ENCODE results near the gene RAB4A.
A peak's percentile ranks its signal among the peaks of the same experiment; 100 is the strongest.

RAB4A gene

DNA sequence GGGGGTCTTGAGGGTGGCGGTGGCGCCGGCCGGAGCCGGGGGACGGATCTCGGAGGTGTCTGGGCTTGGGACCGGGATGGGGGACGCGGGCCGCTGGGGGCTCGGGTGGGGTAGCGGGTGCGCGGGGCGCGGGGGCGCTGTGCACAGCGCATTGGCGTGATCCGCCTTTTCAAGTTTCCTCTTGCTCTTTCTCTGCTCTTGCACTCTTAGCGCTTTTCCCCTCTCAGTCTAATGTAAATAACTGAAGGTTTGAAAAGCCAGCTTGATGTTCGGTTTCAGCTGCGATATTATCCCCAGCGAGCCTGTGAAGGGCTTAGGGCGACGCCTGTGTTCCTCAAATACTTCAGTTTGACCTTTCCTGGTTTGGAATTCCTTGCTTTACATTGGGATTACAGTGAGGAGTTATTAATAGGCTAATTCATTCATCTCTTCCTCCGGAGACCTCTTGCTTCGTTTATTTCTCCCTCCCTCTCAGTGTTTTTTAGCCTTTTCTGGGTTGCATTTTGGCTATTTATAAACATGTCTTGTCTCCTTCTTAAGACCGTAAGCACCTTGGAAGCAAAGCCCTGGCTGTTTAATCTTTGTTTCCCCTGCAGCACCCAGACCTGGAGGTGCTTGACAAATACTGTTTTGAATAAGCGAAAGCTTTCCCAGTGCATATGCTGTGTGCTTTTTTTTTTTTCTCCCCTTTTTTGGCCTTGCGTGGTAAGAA is 693 bp downstream of the RAB4A start:
- TF ChIP-seq POLR2A (IDR thresholded peaks at IDR 0.05; ENCODE audit: low read length) (no peak), GATA1 (IDR thresholded peaks at IDR 0.05; ENCODE audit: low read depth, low read length) (no peak)
- peak; percentile 55 to 62 for DNase-seq

DNA sequence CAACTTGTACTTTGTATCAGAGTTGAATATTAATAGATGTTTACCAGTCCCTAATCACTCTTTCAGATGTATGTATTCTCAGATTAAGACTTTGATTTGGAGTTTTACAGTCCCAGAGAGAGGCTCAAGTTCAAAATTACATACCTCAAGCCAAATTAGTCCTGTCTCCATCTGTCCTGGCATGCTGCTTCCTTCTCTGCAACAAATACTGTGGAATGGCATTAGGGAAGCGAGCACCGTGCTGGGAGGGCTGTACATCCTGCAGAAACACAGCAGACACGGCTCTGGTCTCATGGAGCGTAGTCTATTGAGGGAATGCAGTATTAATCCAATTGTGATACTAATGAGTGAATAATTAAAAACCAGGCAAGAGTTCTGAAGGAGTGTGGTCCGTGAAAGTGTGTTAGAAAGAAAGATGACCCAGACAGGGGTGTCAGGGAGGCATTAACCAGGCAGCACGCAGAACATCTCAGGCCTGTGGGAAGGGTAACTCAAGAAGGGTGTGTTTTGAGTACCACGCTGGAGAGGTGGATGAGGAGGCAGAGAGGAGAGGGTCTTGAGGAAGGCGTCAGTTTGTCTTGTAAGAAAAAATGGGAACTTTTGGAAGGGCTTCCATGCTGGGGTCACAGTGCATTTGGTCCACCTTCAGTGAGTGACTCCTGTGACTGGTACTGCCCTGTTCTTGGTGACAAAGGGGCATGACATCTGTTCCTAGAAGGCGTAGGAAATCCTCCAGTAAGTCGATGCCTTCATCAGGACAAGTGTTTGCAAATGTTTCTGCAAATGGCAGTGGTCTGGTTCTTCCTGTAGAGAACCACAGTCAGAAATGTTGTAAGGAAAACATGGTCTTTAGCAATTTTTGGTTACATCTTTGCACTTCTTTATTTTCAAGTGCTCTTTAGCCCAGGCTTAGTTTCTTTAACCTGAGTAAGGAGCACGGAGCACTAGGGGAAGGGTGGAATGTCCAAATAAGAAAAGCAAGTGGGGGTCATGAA is 1.6 kb downstream of the RAB4A start:
- TF ChIP-seq POLR2A (IDR thresholded peaks at IDR 0.05; ENCODE audit: low read length) (no peak), GATA1 (IDR thresholded peaks at IDR 0.05; ENCODE audit: low read depth, low read length) (no peak)
- no peak for DNase-seq

DNA sequence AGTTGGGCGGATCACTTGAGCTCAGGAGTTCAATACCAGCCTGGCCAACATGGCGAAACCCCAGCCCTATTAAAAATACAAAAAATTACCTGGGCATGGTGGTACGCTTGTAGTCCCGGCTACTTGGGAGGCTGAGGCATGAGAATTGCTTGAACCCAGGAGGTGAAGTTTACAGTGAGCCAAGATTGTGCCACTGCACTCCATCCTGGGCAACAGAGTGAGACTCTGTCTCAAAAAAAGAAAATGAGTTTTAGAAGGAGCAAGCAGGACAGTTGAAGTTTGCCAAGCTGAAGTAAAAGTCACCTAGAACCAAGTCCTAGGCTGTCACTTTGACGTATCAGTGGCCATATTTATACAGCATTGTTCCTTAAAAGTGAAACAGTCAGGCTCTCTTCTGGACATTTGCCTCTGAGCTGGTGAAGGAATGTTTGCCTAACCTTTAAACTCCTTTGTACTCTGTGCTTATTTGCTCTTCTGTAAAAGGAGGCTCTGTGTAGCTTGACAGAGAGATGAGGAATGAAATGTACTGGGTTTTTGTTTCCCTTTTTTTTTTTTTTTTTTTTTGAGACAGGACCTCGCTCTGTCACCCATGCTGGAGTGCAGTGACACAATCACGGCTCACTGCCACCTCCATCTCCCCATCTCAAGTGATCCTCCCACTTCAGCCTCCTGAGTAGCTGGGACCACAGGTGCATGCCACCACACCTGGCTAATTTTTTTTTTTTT is 2.8 kb downstream of the RAB4A start:
- TF ChIP-seq GATA1 (IDR thresholded peaks at IDR 0.05; ENCODE audit: low read depth, low read length) (no peak), POLR2A (IDR thresholded peaks at IDR 0.05; ENCODE audit: low read length) (no peak)

DNA sequence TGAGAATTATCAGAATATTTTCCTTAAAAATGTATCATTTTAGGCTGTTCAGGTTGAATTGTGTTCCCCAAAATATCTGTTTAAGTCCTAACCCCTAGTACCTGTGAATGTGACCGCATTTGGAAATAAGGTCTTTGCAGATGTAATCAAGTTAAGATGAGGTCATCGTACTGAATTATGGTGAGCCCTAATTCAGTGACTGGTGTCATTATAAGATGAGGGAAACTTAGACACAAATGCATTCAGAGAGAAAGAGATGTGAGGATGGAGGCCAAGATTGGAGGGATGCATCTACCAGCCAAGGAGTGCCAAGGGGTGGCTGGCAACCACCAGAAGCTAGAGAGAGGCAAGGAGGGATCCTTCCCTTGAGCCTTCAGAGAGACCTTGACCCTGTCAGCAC is 4.1 kb downstream of the RAB4A start:
- no peak for DNase-seq
- TF ChIP-seq GATA1 (IDR thresholded peaks at IDR 0.05; ENCODE audit: low read depth, low read length) (no peak), POLR2A (IDR thresholded peaks at IDR 0.05; ENCODE audit: low read length) (no peak)

More for the DNA sequence above, 2.8 kb downstream of the RAB4A start:
- DNase-seq, result no peak

DNA sequence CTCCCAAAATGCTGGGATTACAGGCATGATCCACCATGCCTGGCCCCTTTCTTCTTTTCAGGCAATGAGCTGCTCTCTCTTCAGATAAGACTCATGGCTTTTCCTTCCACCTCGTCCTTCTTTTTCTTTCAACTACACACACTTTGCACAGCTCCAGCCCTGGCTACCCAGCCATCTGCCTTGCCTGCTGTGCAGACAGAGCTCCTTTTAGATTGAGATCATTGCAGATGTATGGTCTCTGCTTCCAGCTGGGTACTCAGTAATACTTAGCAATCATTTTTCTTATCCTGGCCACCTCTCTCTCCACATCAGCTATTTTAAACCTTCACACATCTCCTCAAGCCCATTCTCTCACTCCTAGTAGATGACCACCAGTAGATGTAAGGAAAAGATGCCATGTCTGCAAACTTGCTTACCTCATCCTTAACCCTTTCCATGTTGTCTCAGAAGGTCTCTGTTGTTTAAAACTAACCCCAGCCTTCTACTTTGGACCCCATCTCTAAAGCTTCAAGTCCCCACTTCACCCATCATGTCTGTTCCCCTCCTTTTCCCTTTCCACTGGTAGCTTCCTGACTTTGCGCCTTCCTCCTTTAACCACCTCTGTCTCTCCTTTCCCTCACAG is 7.3 kb downstream of the RAB4A start:
- no peak for DNase-seq
- no peak for TF ChIP-seq POLR2A (IDR thresholded peaks at IDR 0.05; ENCODE audit: low read length)
- no peak for TF ChIP-seq GATA1 (IDR thresholded peaks at IDR 0.05; ENCODE audit: low read depth, low read length)

DNA sequence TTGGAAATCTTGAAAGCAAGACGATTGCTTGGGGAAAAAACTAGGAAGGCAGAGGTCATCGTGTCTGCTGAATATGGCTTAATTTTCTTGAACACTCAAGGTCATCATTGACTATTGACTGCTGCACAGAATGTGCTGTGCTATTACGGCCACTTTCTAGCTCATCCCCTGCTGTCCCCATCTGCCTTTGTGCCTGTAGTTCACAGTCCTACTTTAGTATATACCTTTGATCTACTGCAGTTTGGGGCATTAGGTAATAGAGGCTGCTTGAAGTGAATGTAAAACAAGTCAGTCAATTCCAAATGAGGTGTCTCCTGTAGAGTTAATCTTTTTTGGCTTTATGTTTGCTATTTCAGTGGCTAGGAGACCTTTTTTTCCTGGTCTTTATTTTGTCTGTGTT is 8.3 kb downstream of the RAB4A start:
- TF ChIP-seq GATA1 (IDR thresholded peaks at IDR 0.05; ENCODE audit: low read depth, low read length) (no peak), POLR2A (IDR thresholded peaks at IDR 0.05; ENCODE audit: low read length) (no peak)
- DNase-seq, result no peak

DNA sequence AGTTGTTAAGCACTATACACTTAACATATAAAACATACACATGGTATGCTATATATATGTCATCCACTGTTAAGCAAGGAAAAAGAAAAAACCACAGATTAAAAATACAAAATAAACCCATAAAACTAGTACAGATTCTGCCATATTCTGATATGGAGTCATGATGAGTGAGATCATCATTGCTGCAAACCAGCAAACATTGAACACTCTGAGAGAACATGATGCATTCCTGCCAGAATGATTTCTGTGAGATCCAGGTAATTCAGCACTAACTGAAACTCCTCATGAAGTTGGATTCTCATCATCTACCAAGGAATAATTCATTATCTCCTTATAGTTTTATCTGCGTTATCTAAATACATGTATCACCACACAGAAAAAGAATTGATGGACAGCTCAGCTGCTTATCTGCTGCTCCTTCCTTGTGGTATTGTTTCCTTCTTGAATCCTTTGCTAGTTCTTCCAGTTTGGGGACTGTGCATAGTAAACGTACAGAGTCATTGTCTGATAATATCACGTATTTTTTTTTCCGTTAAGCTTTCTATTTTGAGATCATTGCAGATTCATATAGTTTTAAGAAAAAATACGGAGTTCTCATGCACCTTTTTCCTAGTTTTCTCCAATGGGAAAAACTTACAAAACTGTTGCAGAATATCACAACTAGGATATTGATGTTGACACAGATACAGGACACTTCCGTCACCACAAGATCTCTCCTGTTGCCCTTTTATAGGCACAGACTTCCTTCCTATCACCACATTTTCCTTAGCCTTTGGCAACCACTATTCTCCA is 9.3 kb downstream of the RAB4A start:
- DNase-seq, result peak in 1 of 2 experiments; percentile 12
- no peak for TF ChIP-seq GATA1 (IDR thresholded peaks at IDR 0.05; ENCODE audit: low read depth, low read length)
- no peak for TF ChIP-seq POLR2A (IDR thresholded peaks at IDR 0.05; ENCODE audit: low read length)

DNA sequence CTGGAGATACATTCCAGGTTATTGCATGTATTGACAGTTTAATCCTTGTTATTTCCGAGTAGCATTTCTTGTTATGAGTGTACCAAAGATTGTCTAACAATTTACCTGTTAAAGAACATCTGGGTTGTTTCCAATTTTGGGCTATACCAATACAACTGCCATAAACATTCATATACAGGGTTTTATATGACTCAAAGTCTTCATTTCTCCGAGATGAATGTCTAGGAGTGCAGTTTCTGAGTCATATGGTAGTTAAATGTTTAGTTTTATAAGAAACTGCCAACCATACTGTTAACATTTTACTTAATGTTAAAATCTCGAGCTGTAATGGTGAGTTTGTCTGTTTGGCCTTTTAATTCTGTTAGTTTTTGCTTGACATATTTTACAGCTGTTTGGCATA is 10.0 kb downstream of the RAB4A start:
- TF ChIP-seq POLR2A (IDR thresholded peaks at IDR 0.05; ENCODE audit: low read length), result no peak
- no peak for TF ChIP-seq GATA1 (IDR thresholded peaks at IDR 0.05; ENCODE audit: low read depth, low read length)
- no peak for DNase-seq

DNA sequence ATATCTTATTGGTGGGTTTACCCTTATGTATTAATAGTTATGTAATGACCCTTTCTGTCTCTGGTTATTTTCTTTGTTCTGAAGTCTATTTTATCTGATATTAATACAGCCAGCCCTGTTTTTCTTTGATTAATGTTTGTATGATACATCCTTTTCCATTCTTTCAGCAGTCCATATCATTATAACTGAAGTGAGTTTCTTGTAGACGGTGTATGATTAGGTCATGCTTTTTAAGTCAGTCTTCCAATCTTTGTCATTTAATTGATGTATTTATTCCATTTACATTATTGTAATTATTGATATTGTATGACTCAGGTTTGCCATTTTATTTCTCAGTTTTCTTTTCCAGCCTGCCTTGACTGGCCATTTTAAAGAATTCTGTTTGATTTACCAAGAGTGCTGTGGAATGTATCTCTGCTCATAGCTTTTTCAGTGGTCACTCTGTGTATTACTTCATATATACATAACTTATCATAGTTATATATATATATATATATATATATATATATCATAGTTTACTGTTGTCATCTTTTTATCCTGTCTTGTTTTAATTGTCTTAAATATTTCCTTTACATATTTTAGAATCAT is 10.5 kb downstream of the RAB4A start:
- no peak for TF ChIP-seq POLR2A (IDR thresholded peaks at IDR 0.05; ENCODE audit: low read length)
- no peak for TF ChIP-seq GATA1 (IDR thresholded peaks at IDR 0.05; ENCODE audit: low read depth, low read length)
- DNase-seq, result no peak

DNA sequence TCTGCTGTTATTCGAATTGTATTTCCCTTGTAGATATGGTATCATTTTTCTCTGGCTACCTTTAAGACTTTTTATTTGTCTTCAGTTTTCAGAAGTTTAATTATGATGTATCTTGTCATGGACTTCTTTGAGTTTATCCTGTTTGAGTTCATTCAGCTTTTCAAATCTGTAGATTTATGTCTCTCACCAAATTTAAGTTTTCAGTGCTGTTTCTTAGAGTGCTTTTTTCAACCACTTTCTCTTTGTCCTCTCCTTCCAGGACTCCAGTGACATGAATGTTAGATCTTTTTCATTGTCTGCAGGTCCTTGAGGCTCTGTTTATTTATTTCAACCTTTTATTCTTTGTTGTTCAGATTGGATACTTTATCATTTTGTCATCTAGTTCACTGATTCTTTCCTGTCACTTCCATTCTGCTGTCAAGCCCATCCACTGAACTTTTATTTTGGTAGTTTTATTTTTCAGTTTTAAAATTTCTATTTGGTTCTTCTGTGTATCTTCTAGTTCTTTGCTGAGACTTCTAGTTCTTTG is 11.4 kb downstream of the RAB4A start:
- DNase-seq, result no peak
- TF ChIP-seq GATA1 (IDR thresholded peaks at IDR 0.05; ENCODE audit: low read depth, low read length), result no peak
- TF ChIP-seq POLR2A (IDR thresholded peaks at IDR 0.05; ENCODE audit: low read length), result no peak

DNA sequence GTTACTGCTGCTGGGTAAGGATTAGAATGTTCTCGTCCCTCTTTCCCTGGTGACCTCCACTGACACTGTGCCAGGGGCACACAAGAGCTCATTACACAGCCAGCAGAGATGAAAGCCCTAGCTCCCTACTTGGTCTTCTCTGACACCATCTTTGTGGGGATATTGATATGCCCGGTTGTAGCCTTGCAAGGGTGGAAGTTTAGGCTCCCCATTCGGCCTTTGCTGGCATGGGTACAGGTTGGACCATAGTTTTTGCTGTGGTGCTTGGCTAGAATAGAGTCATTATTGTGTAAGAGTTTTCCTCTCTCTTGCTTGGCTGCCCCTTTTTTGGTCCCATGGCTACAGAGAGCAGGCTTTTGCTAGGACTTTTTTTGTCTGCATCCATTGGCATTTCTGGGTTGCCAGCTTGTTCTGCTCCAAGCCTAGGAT is 12.3 kb downstream of the RAB4A start:
- TF ChIP-seq POLR2A (IDR thresholded peaks at IDR 0.05; ENCODE audit: low read length) (no peak), GATA1 (IDR thresholded peaks at IDR 0.05; ENCODE audit: low read depth, low read length) (no peak)
- no peak for DNase-seq

DNA sequence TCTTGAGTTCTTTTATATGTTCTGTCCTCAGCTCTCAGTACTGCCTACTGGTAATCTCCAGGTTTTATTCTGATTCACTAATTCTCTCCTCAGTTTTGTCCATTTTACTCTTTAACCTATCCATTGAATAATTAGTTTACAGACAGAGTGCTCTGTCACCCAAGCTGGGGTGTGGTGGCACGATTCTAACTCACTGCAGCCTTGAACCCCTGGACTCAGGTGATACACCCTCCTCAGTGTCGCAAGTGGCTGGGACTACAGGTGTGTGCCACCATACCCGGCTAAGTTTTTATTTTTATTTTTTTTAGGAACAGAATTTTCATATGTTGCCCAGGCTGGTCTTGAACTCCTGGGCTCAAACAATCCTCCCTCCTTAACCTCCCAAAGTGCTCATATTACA is 14.0 kb downstream of the RAB4A start:
- DNase-seq, result no peak
- no peak for TF ChIP-seq POLR2A (IDR thresholded peaks at IDR 0.05; ENCODE audit: low read length)
- TF ChIP-seq GATA1 (IDR thresholded peaks at IDR 0.05; ENCODE audit: low read depth, low read length), result no peak

Measured in erythroblast (primary cell).